ENCODE measurements around the gene CHN1.

- TF ChIP-seq POLR2AphosphoS5 (IDR thresholded peaks at IDR 0.05; ENCODE audit: low read depth, low read length) (no peak), REST (IDR thresholded peaks at IDR 0.05; ENCODE audit: insufficient read depth in 1 of 2, low read depth in 2 of 2, low read length in 2 of 2) (no peak), TAF1 (IDR thresholded peaks at IDR 0.05; ENCODE audit: borderline replicate concordance, insufficient read depth, low read length) (no peak)
These were observed 233.3 kb downstream of the CHN1 start for GRCh38 chr2:174771631-174772471.
